Muscle of leg (tissue), 11 donors: ENCODE results near the gene MRPL1. TPM values are rescaled to one million over a fixed set of nuclear protein-coding genes. Genes with fewer than 3 reads are reported as not detected.

ENCODE experiments used
- DNase-seq: peaks from one replicate; pipeline ENCODE4 v3.0.0; 2013
- H3K27ac ChIP-seq: one replicate; pipeline ENCODE4 v1.5.1; 2013; ENCODE audit warnings: mild to moderate bottlenecking, low read length, control low read depth
- H3K27me3 ChIP-seq: one replicate; pipeline ENCODE4 v1.6.1; 2013; ENCODE audit warnings: low read length; ENCODE audit not compliant: control insufficient read depth, insufficient read depth
- H3K36me3 ChIP-seq: one replicate; pipeline ENCODE4 v1.6.1; 2013; ENCODE audit warnings: low read length; ENCODE audit not compliant: control insufficient read depth, insufficient read depth
- H3K4me1 ChIP-seq: one replicate; pipeline ENCODE4 v1.6.1; 2013; ENCODE audit warnings: low read length; ENCODE audit not compliant: control insufficient read depth, insufficient read depth
- H3K4me3 ChIP-seq: one replicate; pipeline ENCODE4 v1.5.1; 2013; ENCODE audit warnings: low read length, control low read depth
- H3K9me3 ChIP-seq: replicated peaks from 2 replicates; pipeline ENCODE4 v1.6.1; 2013; ENCODE audit warnings: low read depth, low read length; ENCODE audit not compliant: control insufficient read depth
- WGBS: methylation state at CpG from one replicate; pipeline ENCODE4 v1.1.5; 2013; ENCODE audit warnings: missing lambda C conversion rate; ENCODE audit not compliant: insufficient coverage; 5-methylcytosine and 5-hydroxymethylcytosine counted together
- polyA plus RNA-seq, 8 donors: library from polyadenylated mRNA; unstranded; fragments of 120-200 nt; gene quantifications; one replicate each; pipeline versions ENCODE4 v1.2.1 to v1.2.3, GENCODE V29; 2013; ENCODE audit warnings: inconsistent platforms in 1 of 8, low replicate concordance in 1 of 8; ENCODE audit not compliant: insufficient read length in 8 of 8, insufficient read depth in 1 of 8
- total RNA-seq: library from RNA; stranded (reverse); fragments of 120-200 nt; gene quantifications from one replicate; pipeline ENCODE4 v1.2.4, GENCODE V29; 2013

Gene MRPL1
- total and polyA plus RNA-seq, 9 donors, result 55.2 to 65.3 (median 61.9) TPM

- peaks cover 11% of the 10 kb centered on the region for H3K4me1 ChIP-seq
- DNase-seq, result peak; percentile 96
- H3K27ac ChIP-seq, result peak overlapping the region; percentile 99
- H3K9me3 ChIP-seq, result no peaks in the 10 kb centered on the region
- no peaks in the 10 kb centered on the region for H3K27me3 ChIP-seq
- under 1% methylated on average over 59 of the region's 81 CpGs for WGBS
- peak overlapping the region; percentile 79 for H3K4me3 ChIP-seq
- no peaks in the 10 kb centered on the region for H3K36me3 ChIP-seq
Measured at GRCh38 chr4:77819843-77820648, 42.6 kb upstream of the MRPL1 start.

GRCh38 chr4:77820649-77821561 is 41.7 kb upstream of the MRPL1 start:
- no peaks in the 10 kb centered on the region for H3K27me3 ChIP-seq
- no CpG with 5 or more reads among the region's 14 CpGs for WGBS
- peaks cover 11% of the 10 kb centered on the region for H3K4me1 ChIP-seq
- no peaks in the 10 kb centered on the region for H3K9me3 ChIP-seq
- H3K27ac ChIP-seq, result peak overlapping the region; percentile 99
- peak overlapping the region; percentile 79 for H3K4me3 ChIP-seq
- DNase-seq, result peak; percentile 35
- no peaks in the 10 kb centered on the region for H3K36me3 ChIP-seq

GRCh38 chr4:77821775-77822174 is 40.9 kb upstream of the MRPL1 start:
- peak overlapping the region; percentile 13 for H3K27ac ChIP-seq
- no peaks in the 10 kb centered on the region for H3K9me3 ChIP-seq
- no peak overlapping the region for H3K4me3 ChIP-seq
- no peaks in the 10 kb centered on the region for H3K36me3 ChIP-seq
- peaks cover 11% of the 10 kb centered on the region for H3K4me1 ChIP-seq
- H3K27me3 ChIP-seq, result no peaks in the 10 kb centered on the region
- no CpG with 5 or more reads among the region's 1 CpG for WGBS
- DNase-seq, result peak; percentile 22

- 73% methylated on average over 3 of the region's 6 CpGs for WGBS
- Histone ChIP-seq H3K4me3 (no peak overlapping the region), H3K27me3 (no peaks in the 10 kb centered on the region), H3K4me1 (peaks cover 2% of the 10 kb centered on the region), H3K36me3 (no peaks in the 10 kb centered on the region), H3K27ac (no peak overlapping the region), H3K9me3 (no peaks in the 10 kb centered on the region)
- DNase-seq, result no peak
Measured at GRCh38 chr4:77826275-77826674, 36.4 kb upstream of the MRPL1 start.

- Histone ChIP-seq H3K9me3 (no peaks in the 10 kb centered on the region), H3K27me3 (no peaks in the 10 kb centered on the region), H3K36me3 (no peaks in the 10 kb centered on the region), H3K4me1 (no peaks in the 10 kb centered on the region), H3K27ac (no peak overlapping the region), H3K4me3 (no peak overlapping the region)
- DNase-seq, result no peak
Measured at GRCh38 chr4:77827343-77827742, 35.3 kb upstream of the MRPL1 start.

GRCh38 chr4:77833126-77833724 is 29.4 kb upstream of the MRPL1 start:
- Histone ChIP-seq H3K4me3 (no peak overlapping the region), H3K36me3 (no peaks in the 10 kb centered on the region), H3K4me1 (no peaks in the 10 kb centered on the region), H3K27me3 (no peaks in the 10 kb centered on the region), H3K27ac (no peak overlapping the region), H3K9me3 (no peaks in the 10 kb centered on the region)
- DNase-seq, result no peak
- no CpG with 5 or more reads among the region's 2 CpGs for WGBS

- no peaks in the 10 kb centered on the region for H3K27me3 ChIP-seq
- WGBS, result 80% methylated on average over 1 of the region's 4 CpGs
- H3K4me1 ChIP-seq, result no peaks in the 10 kb centered on the region
- H3K27ac ChIP-seq, result no peak overlapping the region
- no peaks in the 10 kb centered on the region for H3K36me3 ChIP-seq
- H3K4me3 ChIP-seq, result no peak overlapping the region
- H3K9me3 ChIP-seq, result no peaks in the 10 kb centered on the region
- no peak for DNase-seq
Measured at GRCh38 chr4:77834403-77834802, 28.2 kb upstream of the MRPL1 start.

GRCh38 chr4:77843628-77844027 is 19.0 kb upstream of the MRPL1 start:
- no peak overlapping the region for H3K4me3 ChIP-seq
- H3K27me3 ChIP-seq, result no peaks in the 10 kb centered on the region
- DNase-seq, result no peak
- no peaks in the 10 kb centered on the region for H3K9me3 ChIP-seq
- WGBS, result 29% methylated on average over 1 of the region's 1 CpG
- H3K36me3 ChIP-seq, result no peaks in the 10 kb centered on the region
- H3K27ac ChIP-seq, result no peak overlapping the region
- no peaks in the 10 kb centered on the region for H3K4me1 ChIP-seq

- Histone ChIP-seq H3K9me3 (no peaks in the 10 kb centered on the region), H3K36me3 (no peaks in the 10 kb centered on the region), H3K27ac (no peak overlapping the region), H3K4me1 (no peaks in the 10 kb centered on the region), H3K27me3 (no peaks in the 10 kb centered on the region), H3K4me3 (no peak overlapping the region)
- no CpG with 5 or more reads among the region's 1 CpG for WGBS
- DNase-seq, result no peak
Measured at GRCh38 chr4:77844363-77844762, 18.3 kb upstream of the MRPL1 start.

- DNase-seq, result no peak
Measured at GRCh38 chr4:77845400-77845799, 17.2 kb upstream of the MRPL1 start.

More at GRCh38 chr4:77845400-77845799, 17.2 kb upstream of the MRPL1 start:
- Histone ChIP-seq H3K4me3 (no peak overlapping the region), H3K9me3 (no peaks in the 10 kb centered on the region), H3K4me1 (no peaks in the 10 kb centered on the region), H3K27me3 (no peaks in the 10 kb centered on the region), H3K36me3 (no peaks in the 10 kb centered on the region), H3K27ac (no peak overlapping the region)
- no CpG with 5 or more reads among the region's 1 CpG for WGBS
